Testis (tissue), 3 donors: ENCODE results near the gene PDCL3. TPM values are rescaled to one million over a fixed set of nuclear protein-coding genes. Genes with fewer than 3 reads are reported as not detected.
A peak's percentile ranks its signal among the peaks of the same experiment; 100 is the strongest.

Experiments used
- DNase-seq: peaks from one replicate; pipeline ENCODE4 v3.0.0-alpha.2; 2019
- H3K27ac ChIP-seq, 2 donors: fragments of 200-600 bp; sonication (generic); one replicate each; pipeline ENCODE4 v1.5.1; 2019
- H3K27me3 ChIP-seq: fragments of 200-600 bp; sonication (generic); one replicate; pipeline ENCODE4 v1.5.1; 2019
- H3K36me3 ChIP-seq: fragments of 200-600 bp; sonication (generic); one replicate; pipeline ENCODE4 v1.5.1; 2017; ENCODE audit warnings: low read depth; ENCODE audit errors: missing control alignments
- H3K4me1 ChIP-seq: fragments of 200-600 bp; sonication (generic); one replicate; pipeline ENCODE4 v1.5.1; 2019
- H3K4me3 ChIP-seq, 2 donors: fragments of 200-600 bp; sonication (generic); one replicate each; pipeline ENCODE4 v1.5.1; 2017 to 2019
- H3K9me3 ChIP-seq: fragments of 200-600 bp; sonication (generic); one replicate; pipeline ENCODE4 v1.5.1; 2017
- CTCF ChIP-seq, 3 experiments: fragments of 450-650 bp in 2 of 3; fragments of 200-600 bp in 1 of 3; sonication (generic) in 1 of 3; IDR thresholded peaks; one replicate each; pipeline ENCODE4 v1.5.1; 2016 to 2019; ENCODE audit warnings: antibody characterized with exemption in 3 of 3, mild to moderate bottlenecking in 2 of 3, moderate library complexity in 1 of 3
- POLR2A ChIP-seq: fragments of 450-650 bp; IDR thresholded peaks from one replicate; pipeline ENCODE4 v1.6.1; 2017; ENCODE audit warnings: antibody characterized with exemption, mild to moderate bottlenecking, moderate library complexity
- WGBS, 2 donors: methylation state at CpG; one replicate each; pipeline ENCODE4 v1.1.5; 2018; 5-methylcytosine and 5-hydroxymethylcytosine counted together
- intact Hi-C: fragments of 100-400 bp; cut with DNase I; formaldehyde crosslinking; loops from one replicate; pipeline ENCODE4 v1.15.1; 2023; ENCODE audit warnings: low total_unique reads
- polyA plus RNA-seq: library from polyadenylated mRNA; stranded (reverse); fragments of 350-450 nt; fragmentation: Illumina TruSeq; extraction: RNeasy Lipid Tissue Mini Kit (QIAGEN cat#74804); gene quantifications from one replicate; pipeline ENCODE4 v1.2.3, GENCODE V29; 2014; ENCODE audit warnings: low read depth, low replicate concordance; ENCODE audit not compliant: insufficient read depth
- total RNA-seq, 2 donors: library from RNA; depleted of rRNA; stranded (reverse); fragments of >200 nt; gene quantifications; one replicate each; pipeline ENCODE4 v1.2.3, GENCODE V29; 2016

The PDCL3 gene
- total and polyA plus RNA-seq, 3 donors from 2014 or later = 26.4 to 35.4 (median 33.3) TPM

GRCh38 chr2:100589527-100589926 is 26.7 kb downstream of the PDCL3 start:
- 73 to 75% methylated on average over 3 of the region's 3 CpGs for WGBS, 2 donors

GRCh38 chr2:100592226-100592625 is 29.4 kb downstream of the PDCL3 start:
- WGBS, 2 donors = 19% methylated on average over 1 of the region's 1 CpG
- intact Hi-C loops = no loop called here

More at GRCh38 chr2:100589527-100589926, 26.7 kb downstream of the PDCL3 start:
- H3K4me3 ChIP-seq = no peak overlapping the region
- TF ChIP-seq CTCF (IDR thresholded peaks at IDR 0.05) (no peak), POLR2A (no peak)
- H3K4me1 ChIP-seq = peaks cover 2% of the 10 kb centered on the region
- no peak overlapping the region for H3K27ac ChIP-seq
- intact Hi-C loops = no loop called here
- H3K27me3 ChIP-seq = no peaks in the 10 kb centered on the region
- DNase-seq = no peak
- no peaks in the 10 kb centered on the region for H3K9me3 ChIP-seq
- no peaks in the 10 kb centered on the region for H3K36me3 ChIP-seq

GRCh38 chr2:100596465-100596864 is 33.7 kb downstream of the PDCL3 start:
- DNase-seq = peak; percentile 6
- H3K27ac ChIP-seq = no peak overlapping the region
- 68 to 84% methylated on average over 5 of the region's 5 CpGs for WGBS, 2 donors
- intact Hi-C loops = no loop called here
- H3K4me1 ChIP-seq = peaks cover 8% of the 10 kb centered on the region
- TF ChIP-seq POLR2A = no peak
- TF ChIP-seq CTCF (IDR thresholded peaks at IDR 0.05) = no peak
- H3K36me3 ChIP-seq = no peaks in the 10 kb centered on the region
- H3K4me3 ChIP-seq = no peak overlapping the region
- no peaks in the 10 kb centered on the region for H3K27me3 ChIP-seq
- no peaks in the 10 kb centered on the region for H3K9me3 ChIP-seq

More at GRCh38 chr2:100592226-100592625, 29.4 kb downstream of the PDCL3 start:
- Histone ChIP-seq H3K27me3 (no peaks in the 10 kb centered on the region), H3K4me1 (peaks cover 8% of the 10 kb centered on the region), H3K4me3 (no peak overlapping the region), H3K27ac (no peak overlapping the region), H3K36me3 (no peaks in the 10 kb centered on the region), H3K9me3 (no peaks in the 10 kb centered on the region)
- TF ChIP-seq POLR2A (no peak), CTCF (IDR thresholded peaks at IDR 0.05) (no peak)
- DNase-seq = no peak

- DNase-seq = no peak
- no peak overlapping the region for H3K4me3 ChIP-seq
- H3K27ac ChIP-seq = no peak overlapping the region
- no peaks in the 10 kb centered on the region for H3K27me3 ChIP-seq
- no peaks in the 10 kb centered on the region for H3K9me3 ChIP-seq
- intact Hi-C loops = no loop called here
- WGBS, 2 donors = 87 to 94% methylated on average over 3 of the region's 3 CpGs
- H3K36me3 ChIP-seq = no peaks in the 10 kb centered on the region
- H3K4me1 ChIP-seq = peaks cover 6% of the 10 kb centered on the region
- TF ChIP-seq CTCF (IDR thresholded peaks at IDR 0.05) (no peak), POLR2A (no peak)
Observed at GRCh38 chr2:100599566-100599965, 36.8 kb downstream of the PDCL3 start.

GRCh38 chr2:100601661-100602060 is 38.9 kb downstream of the PDCL3 start:
- 94 to 96% methylated on average over 3 of the region's 3 CpGs for WGBS, 2 donors
- TF ChIP-seq CTCF (IDR thresholded peaks at IDR 0.05) (no peak), POLR2A (no peak)

More at GRCh38 chr2:100601661-100602060, 38.9 kb downstream of the PDCL3 start:
- no peak overlapping the region for H3K4me3 ChIP-seq
- no peak for DNase-seq
- intact Hi-C loops = no loop called here
- H3K27me3 ChIP-seq = no peaks in the 10 kb centered on the region
- no peak overlapping the region for H3K27ac ChIP-seq
- no peaks in the 10 kb centered on the region for H3K9me3 ChIP-seq
- no peaks in the 10 kb centered on the region for H3K36me3 ChIP-seq
- H3K4me1 ChIP-seq = no peaks in the 10 kb centered on the region
